NCI-H2196 (cell line): Measurements from ENCODE around the gene PTCD2.
"Not testable (repeated sequence)": the region's sequence is repeated elsewhere in the genome, so short reads cannot be mapped to it uniquely, and the experiment has no call there.

ENCODE experiments used
- DNase-seq: peaks from one replicate; lab custom pipeline; 2025; ENCODE audit not compliant: unreplicated experiment; lab: John Stamatoyannopoulos, UW

The PTCD2 gene

DNA sequence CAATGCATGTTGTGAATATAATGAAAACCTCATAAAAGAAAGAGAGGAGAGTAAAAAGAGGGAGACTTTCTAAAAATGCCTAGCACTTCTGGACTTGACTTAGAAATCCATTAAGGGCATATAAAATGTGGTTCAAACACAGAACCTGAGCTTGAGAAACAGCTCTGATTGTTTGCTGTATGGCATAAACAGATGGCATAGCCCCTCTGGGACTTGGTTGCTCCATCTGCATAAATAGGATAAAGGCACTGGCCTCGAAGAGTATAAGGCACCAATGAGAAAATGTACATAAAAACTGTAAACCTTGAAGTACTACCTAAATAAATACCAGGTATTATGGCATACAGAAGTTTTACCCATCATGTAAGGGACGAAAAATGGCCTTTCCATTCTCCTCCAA, 23.9 kb upstream of the PTCD2 start:
- DNase-seq: no peak

DNA sequence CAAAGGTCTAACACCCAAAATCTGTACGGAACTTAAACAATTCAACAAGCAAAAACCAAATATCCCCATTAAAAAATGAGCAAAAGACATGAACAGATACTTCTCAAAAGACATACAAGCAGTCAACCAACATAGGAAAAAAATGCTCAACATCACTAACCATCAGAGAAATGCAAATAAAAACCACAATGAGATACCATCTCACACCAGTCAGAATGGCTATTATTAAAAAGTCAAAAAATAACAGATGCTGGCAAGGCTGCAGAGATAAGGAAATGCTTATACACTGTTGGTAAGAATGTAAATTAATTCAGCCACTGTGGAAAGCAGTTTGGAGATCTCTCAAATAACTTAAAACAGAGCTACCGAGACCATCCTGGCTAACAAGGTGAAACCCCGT, 22.0 kb upstream of the PTCD2 start:
- not testable (repeated sequence) for DNase-seq

- DNase-seq: no peak
Measured at GRCh38 chr5:72298711-72299110, 21.5 kb upstream of the PTCD2 start.

DNA sequence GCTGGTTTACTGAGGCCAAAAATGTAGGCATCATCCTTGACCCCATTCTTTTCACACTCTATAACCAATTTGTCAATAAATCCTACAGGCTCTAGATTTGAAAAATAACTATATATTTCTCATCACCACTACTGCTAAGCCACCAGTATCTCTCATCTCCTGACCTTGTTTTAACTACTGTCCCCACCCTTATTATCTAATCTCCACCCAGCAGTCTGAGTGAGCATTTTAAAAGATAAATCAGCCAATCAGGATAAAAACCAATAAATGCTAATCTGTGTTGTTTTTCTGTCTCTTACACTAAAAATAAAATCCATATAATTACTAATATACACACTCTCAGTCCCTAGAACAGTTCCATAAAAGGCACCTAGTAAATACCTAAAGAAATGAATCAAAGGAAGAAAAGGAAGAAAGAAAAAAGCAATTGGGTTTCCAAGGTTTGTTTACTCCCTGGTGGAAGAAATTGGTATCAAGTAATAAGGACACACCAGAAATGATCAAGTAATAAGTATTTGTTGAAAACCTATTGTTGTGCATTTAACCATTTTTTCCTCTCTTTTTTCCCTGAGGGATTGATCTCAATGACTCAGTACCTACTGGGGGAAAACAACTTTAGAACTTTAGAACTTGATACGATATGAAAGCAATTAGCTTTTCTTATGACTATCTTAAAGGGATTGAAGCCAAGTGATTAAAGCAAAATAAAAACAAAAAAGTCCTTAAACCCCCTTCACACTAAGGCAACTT, 19.4 kb upstream of the PTCD2 start:
- no peak for DNase-seq

GRCh38 chr5:72301557-72301956, 18.6 kb upstream of the PTCD2 start:
- no peak for DNase-seq

GRCh38 chr5:72302171-72302570, 18.0 kb upstream of the PTCD2 start:
- no peak for DNase-seq

DNA sequence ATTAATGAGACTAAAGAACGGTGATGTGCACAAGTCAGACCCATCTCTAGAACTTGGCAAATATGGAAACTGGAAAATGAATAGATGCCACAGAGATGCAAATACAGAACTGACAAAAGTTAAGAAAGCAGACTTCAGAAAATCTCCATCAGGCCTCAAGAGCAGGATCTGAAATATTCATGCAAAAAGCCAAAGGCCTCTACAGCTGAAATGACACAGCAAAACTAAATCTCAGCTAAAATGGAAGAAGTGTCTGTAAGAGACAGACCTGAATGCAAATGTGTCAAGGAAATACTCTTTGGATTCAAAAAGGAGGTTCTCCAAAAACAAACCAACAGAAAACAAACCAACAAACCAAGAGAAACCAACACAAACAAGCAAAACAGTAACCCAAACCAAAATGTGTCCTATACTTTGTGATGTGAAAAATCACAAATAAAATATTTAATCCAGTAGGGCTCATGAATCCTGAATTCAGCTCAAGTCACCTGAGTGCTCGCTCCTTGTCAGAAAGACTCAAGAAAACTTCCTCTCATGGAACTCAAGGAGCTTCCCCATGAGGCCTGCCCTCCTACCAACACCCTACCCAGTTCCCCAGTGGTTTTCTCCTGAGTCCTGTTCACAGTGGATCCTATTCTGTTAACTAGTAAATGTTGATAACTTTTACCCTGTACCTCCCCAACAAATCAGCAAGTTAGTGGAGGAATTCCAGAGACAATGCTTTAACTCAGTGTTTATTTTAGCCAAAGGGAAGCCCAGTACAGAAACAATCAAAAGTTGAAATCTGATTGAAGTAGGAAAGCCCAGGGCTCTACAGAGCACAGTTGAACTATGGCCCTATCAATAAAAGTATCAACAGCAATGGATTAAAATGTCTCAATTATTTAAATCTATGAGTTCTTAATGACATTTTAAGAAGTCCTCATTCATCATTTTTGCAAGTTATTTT, 14.7 kb upstream of the PTCD2 start:
- DNase-seq: no peak

GRCh38 chr5:72307573-72307967, 12.6 kb upstream of the PTCD2 start:
- DNase-seq: no peak

DNA sequence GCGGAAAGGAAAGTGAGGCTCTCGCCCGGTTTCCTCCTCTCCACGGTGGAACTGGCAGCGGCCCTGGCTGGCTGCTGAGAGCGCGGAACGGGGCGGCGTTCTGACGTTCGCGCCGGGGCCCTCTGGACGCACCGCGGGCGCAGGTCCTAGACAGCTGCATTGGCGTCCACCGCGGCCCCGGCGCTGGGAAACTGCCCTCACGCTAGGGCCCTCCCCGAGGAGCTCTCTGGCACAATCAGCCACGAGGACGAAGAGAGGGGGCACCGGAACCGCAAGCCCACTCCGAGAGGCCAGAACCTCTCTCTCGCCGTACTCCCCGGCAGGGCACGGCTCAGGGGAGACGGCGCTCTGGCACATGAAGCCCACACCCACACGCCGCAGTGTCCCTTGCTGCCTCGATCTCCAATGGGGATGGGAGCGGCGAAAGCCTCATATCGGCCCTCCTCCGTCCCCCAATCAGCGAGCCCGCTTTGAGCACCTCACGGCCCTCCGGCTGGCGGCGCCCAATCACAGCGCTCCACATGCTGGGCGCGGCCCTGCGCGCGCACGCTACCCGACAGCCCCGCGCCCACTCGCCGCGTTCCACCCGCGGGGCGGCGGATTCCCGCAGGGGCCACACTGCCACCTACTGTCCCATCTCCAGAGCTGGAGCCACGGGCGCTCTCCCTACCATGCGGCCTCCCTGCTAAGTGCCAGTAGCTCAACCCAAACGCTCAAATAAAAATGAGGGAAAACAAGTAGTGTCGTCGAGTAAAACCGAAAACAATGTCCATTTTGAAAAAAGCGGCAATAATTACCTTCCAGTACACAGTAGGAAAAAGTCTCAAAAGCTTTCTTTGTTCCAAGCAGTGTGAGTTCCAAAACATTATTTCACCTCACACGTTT, 12.0 kb upstream of the PTCD2 start:
- peak; percentile 87 for DNase-seq

- DNase-seq: no peak
Measured at GRCh38 chr5:72308853-72309191, 11.4 kb upstream of the PTCD2 start.

DNA sequence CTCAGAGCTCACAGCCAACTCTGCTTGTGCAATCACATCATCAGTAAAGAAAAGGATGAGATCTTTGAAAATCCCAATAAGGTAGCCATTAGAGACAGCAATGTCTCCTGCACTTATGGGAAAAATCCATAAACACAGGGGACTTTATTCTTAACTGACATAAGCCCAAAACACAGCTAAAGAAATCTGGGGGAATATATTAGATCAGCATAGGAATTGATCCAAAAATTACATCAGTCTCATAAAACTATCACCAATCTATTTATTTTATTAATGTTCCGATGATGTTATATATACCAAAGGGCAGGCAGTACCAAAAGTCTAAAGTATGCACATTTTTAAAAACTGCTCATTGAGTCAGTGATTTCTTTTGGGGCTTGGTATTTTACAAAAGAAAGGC, 7.0 kb upstream of the PTCD2 start:
- DNase-seq: no peak

GRCh38 chr5:72314571-72315172, 5.5 kb upstream of the PTCD2 start:
- peak; percentile 57 for DNase-seq

- DNase-seq: not testable (repeated sequence)
Measured at GRCh38 chr5:72319435-72319975, 668 bp upstream of the PTCD2 start.

GRCh38 chr5:72324189-72324825, 4.1 kb downstream of the PTCD2 start:
- no peak for DNase-seq

GRCh38 chr5:72325566-72326305, 5.6 kb downstream of the PTCD2 start:
- no peak for DNase-seq

GRCh38 chr5:72326306-72326649, 6.1 kb downstream of the PTCD2 start:
- DNase-seq: no peak

GRCh38 chr5:72328172-72328571, 8.0 kb downstream of the PTCD2 start:
- DNase-seq: peak; percentile 78

DNA sequence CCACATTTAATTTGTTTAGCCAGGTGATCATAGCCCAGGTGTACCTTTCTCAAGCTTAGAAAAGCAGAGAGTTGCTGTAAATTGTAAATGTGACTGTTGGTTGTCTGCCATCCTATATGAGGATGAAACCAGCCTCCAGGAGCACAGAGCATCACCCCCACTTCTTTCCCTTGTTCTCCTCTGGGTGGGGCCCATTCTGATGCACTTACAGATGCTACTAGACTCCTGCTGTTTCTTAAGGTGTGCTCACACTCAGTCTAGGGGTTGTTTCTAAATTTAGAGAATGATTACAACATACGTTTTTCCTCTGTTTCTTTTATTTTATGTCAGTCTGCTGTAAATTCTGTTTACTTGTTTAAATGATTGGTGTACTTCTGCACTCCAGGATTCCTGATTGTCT, 10.5 kb downstream of the PTCD2 start:
- no peak for DNase-seq

DNA sequence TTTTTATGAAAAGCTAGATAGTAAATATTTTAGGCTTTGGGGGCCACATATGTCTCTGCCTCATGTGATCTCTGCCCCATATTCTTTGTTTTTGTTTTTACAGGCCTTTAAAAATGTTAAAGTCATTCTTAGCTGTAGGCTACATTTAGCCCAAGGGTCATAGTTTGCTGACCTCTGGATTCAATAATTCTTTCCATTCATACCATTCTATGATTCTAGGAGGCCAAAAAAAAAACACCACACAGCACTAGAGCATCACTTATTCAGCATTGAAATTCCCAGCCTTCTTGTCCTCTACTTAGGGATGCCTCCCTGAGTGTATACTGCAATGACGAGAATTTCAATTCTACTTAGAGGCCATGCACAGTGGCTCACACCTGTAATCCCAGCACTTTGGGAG, 17.0 kb downstream of the PTCD2 start:
- no peak for DNase-seq
